ENCODE data around the gene RNASE11. TPM values are rescaled to one million over a fixed set of nuclear protein-coding genes. Genes with fewer than 3 reads are reported as not detected.

Gene RNASE11
- total RNA-seq, 1 experiment from 2014 or later = not detected

DNA sequence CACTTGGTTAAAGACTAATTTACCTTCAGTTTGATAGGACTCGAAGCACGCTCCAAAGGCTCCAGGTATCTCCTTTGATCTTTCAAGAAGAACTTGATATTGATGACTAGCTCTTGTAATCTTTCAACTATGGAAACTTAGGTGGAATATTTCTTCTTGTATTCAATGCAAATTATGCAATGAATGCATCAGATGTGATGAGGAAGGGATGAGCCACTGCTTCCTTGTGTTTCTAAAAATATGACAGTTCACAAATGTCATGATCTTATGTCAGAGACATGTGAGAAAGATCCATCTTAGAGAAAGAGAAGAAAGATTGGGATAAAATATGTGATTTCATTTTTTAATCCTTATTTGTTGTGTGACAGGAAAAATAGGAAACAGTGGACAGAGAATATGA, 36.9 kb downstream of the RNASE11 start:
- peaks cover 79% of the 10 kb centered on the region for H3K27me3 ChIP-seq (ENCODE audit: low read length)
- BruUV-seq (replicated peaks) = no TSS peak
- H3K36me3 ChIP-seq (ENCODE audit: low read depth, low read length) = no peaks in the 10 kb centered on the region
- intact Hi-C loops (cut with micrococcal nuclease) = no loop called here
- no peak overlapping the region for H3K4me2 ChIP-seq (ENCODE audit: low read length)
- H3K9me3 ChIP-seq (ENCODE audit: low read length) = no peaks in the 10 kb centered on the region
- ATAC-seq (no peak), DNase-seq (no peak)
- TF ChIP-seq EZH2 (IDR thresholded peaks at IDR 0.05; ENCODE audit: low read length, unreplicated experiment) (no peak), EZH2phosphoT487 (IDR thresholded peaks at IDR 0.05; ENCODE audit: borderline replicate concordance, low read length) (no peak)
- TF ChIP-seq, protein P1, sequence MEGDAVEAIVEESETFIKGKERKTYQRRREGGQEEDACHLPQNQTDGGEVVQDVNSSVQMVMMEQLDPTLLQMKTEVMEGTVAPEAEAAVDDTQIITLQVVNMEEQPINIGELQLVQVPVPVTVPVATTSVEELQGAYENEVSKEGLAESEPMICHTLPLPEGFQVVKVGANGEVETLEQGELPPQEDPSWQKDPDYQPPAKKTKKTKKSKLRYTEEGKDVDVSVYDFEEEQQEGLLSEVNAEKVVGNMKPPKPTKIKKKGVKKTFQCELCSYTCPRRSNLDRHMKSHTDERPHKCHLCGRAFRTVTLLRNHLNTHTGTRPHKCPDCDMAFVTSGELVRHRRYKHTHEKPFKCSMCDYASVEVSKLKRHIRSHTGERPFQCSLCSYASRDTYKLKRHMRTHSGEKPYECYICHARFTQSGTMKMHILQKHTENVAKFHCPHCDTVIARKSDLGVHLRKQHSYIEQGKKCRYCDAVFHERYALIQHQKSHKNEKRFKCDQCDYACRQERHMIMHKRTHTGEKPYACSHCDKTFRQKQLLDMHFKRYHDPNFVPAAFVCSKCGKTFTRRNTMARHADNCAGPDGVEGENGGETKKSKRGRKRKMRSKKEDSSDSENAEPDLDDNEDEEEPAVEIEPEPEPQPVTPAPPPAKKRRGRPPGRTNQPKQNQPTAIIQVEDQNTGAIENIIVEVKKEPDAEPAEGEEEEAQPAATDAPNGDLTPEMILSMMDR (conservative IDR thresholded peaks at IDR 0.05; ENCODE audit: low read depth, low read length) = no peak
- CTCF ChIA-PET = no interaction called here
- POLR2A ChIA-PET (ENCODE audit: unreplicated experiment) = no interaction called here
- H3K4me1 ChIP-seq (ENCODE audit: insufficient read depth, low read length) = no peaks in the 10 kb centered on the region
- no peak overlapping the region for H3K27ac ChIP-seq (ENCODE audit: low read length)
- H2AFZ ChIP-seq (ENCODE audit: low read length) = no peak overlapping the region
- no peaks in the 10 kb centered on the region for H3F3A ChIP-seq (ENCODE audit: low read length, unreplicated experiment)
- H3K79me2 ChIP-seq (ENCODE audit: low read length) = no peaks in the 10 kb centered on the region
- H3K9ac ChIP-seq (ENCODE audit: low read length) = no peak overlapping the region
- H3K9me2 ChIP-seq (replicated peaks; ENCODE audit: low read length) = no peaks in the 10 kb centered on the region
- H3K4me3 ChIP-seq (ENCODE audit: low read length) = no peak overlapping the region
- H4K20me1 ChIP-seq (ENCODE audit: low read length) = no peaks in the 10 kb centered on the region

DNA sequence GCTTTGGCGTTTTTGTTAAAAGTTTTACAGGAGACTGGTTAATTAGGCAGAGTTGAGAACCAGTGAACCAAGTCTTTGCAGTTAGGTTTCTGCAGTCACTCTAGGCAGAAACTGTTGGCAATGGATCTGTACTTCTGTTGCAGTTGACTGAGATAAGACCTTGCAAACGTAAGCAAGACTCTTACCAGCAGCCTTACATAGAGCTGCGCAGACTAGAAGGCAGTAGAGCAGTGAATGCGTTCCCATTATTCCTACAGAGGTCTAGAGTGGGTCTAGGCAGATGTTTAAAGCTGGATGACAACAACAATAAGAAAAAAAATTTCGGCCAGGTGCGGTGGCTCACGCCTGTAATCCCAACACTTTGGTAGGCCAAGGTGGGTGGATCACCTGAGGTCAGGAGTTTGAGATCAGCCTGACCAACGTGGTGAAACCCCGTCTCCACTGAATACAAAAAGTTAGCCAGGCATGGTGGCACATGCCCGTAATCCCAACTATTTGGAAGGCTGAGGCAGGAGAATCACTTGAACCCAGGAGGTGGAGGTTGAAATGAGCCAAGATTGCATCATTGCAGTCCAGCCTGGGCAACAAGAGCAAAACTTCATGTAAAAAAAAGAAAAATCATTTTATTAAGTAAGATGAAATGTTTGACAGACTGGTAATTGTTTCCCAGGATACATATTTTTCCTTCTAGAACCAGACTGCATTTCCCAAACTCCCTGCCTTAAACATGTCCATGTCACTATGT, 39.2 kb downstream of the RNASE11 start:
- Histone ChIP-seq H3K4me3 (ENCODE audit: low read length) (no peak overlapping the region), H3K9me2 (replicated peaks; ENCODE audit: low read length) (no peaks in the 10 kb centered on the region), H2AFZ (ENCODE audit: low read length) (no peak overlapping the region), H3K9ac (ENCODE audit: low read length) (no peak overlapping the region), H3F3A (ENCODE audit: low read length, unreplicated experiment) (no peaks in the 10 kb centered on the region), H3K9me3 (ENCODE audit: low read length) (no peaks in the 10 kb centered on the region), H3K27ac (ENCODE audit: low read length) (no peak overlapping the region), H3K79me2 (ENCODE audit: low read length) (no peaks in the 10 kb centered on the region), H3K4me2 (ENCODE audit: low read length) (no peak overlapping the region), H3K27me3 (ENCODE audit: low read length) (peaks cover 75% of the 10 kb centered on the region), H3K36me3 (ENCODE audit: low read depth, low read length) (no peaks in the 10 kb centered on the region), H3K4me1 (ENCODE audit: insufficient read depth, low read length) (no peaks in the 10 kb centered on the region), H4K20me1 (ENCODE audit: low read length) (no peaks in the 10 kb centered on the region)
- DNase-seq = no peak
- intact Hi-C loops (cut with micrococcal nuclease) = no loop called here
- TF ChIP-seq EZH2phosphoT487 (IDR thresholded peaks at IDR 0.05; ENCODE audit: borderline replicate concordance, low read length) = no peak
- TF ChIP-seq, protein P1 (conservative IDR thresholded peaks at IDR 0.05; ENCODE audit: low read depth, low read length) = no peak
- no peak for TF ChIP-seq EZH2 (IDR thresholded peaks at IDR 0.05; ENCODE audit: low read length, unreplicated experiment)
- no TSS peak for BruUV-seq (replicated peaks)
- POLR2A ChIA-PET (ENCODE audit: unreplicated experiment) = no interaction called here
- no peak for ATAC-seq
- CTCF ChIA-PET = no interaction called here

DNA sequence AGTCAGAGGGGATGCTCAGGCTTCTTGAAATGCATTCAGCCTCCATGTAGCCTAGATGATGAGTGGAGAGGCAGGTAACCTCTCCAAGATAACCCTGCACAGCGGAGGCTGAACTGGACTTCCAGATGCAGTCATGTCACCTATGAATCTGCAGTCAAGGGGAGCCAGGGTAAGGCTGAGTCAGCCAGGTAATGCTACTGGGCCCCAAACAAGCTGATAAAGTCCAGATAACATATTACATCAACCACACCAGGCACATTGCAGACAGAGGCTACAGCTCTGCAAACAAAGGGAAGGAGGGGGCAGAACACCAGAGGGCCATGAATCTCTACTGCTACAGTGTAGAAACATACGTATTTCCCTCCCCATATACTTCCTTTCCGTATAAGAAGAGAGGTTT, 40.9 kb downstream of the RNASE11 start:
- BruUV-seq (replicated peaks) = no TSS peak

More for the DNA sequence above, 40.9 kb downstream of the RNASE11 start:
- Histone ChIP-seq H3K27ac (ENCODE audit: low read length) (no peak overlapping the region), H3K9me2 (replicated peaks; ENCODE audit: low read length) (no peaks in the 10 kb centered on the region), H3K9me3 (ENCODE audit: low read length) (no peaks in the 10 kb centered on the region), H3K4me3 (ENCODE audit: low read length) (no peak overlapping the region), H3K27me3 (ENCODE audit: low read length) (peaks cover 68% of the 10 kb centered on the region), H2AFZ (ENCODE audit: low read length) (no peak overlapping the region), H3K36me3 (ENCODE audit: low read depth, low read length) (no peaks in the 10 kb centered on the region), H3F3A (ENCODE audit: low read length, unreplicated experiment) (no peaks in the 10 kb centered on the region), H3K9ac (ENCODE audit: low read length) (no peak overlapping the region), H4K20me1 (ENCODE audit: low read length) (no peaks in the 10 kb centered on the region), H3K4me2 (ENCODE audit: low read length) (no peak overlapping the region), H3K4me1 (ENCODE audit: insufficient read depth, low read length) (no peaks in the 10 kb centered on the region), H3K79me2 (ENCODE audit: low read length) (no peaks in the 10 kb centered on the region)
- ATAC-seq = no peak
- POLR2A ChIA-PET (ENCODE audit: unreplicated experiment) = no interaction called here
- TF ChIP-seq EZH2phosphoT487 (IDR thresholded peaks at IDR 0.05; ENCODE audit: borderline replicate concordance, low read length) (no peak), EZH2 (IDR thresholded peaks at IDR 0.05; ENCODE audit: low read length, unreplicated experiment) (no peak)
- TF ChIP-seq, protein P1 (conservative IDR thresholded peaks at IDR 0.05; ENCODE audit: low read depth, low read length) = no peak
- no peak for DNase-seq
- intact Hi-C loops (cut with micrococcal nuclease) = no loop called here
- CTCF ChIA-PET = interaction anchor here (0.6 kb wide), 1 partner anchor 130 kb away, joined by 3 read pairs; no protein-coding TSS in a partner anchor
